Esophagus (tissue), 2 donors: Measurements from ENCODE around the gene OOEP. TPM values are rescaled to one million over a fixed set of nuclear protein-coding genes. Genes with fewer than 3 reads are reported as not detected.

ENCODE experiments used
- H3K27ac ChIP-seq, 2 donors: one replicate each; pipeline ENCODE4 v1.5.1; 2013; ENCODE audit warnings: low read depth in 2 of 2, mild to moderate bottlenecking in 2 of 2, inconsistent platforms in 1 of 2, low read length in 1 of 2, moderate library complexity in 1 of 2
- H3K27me3 ChIP-seq, 2 donors: one replicate each; pipeline ENCODE4 v1.6.1; 2013; ENCODE audit warnings: low read length in 2 of 2, control low read depth in 1 of 2, mild to moderate bottlenecking in 1 of 2; ENCODE audit not compliant: insufficient read depth in 2 of 2, control insufficient read depth in 1 of 2
- H3K36me3 ChIP-seq, 2 donors: one replicate each; pipeline ENCODE4 v1.6.1; 2013; ENCODE audit warnings: low read length in 1 of 2; ENCODE audit not compliant: control insufficient read depth in 2 of 2, insufficient read depth in 2 of 2
- H3K4me1 ChIP-seq, 2 donors: one replicate each; pipeline ENCODE4 v1.6.1; 2013; ENCODE audit warnings: low read length in 1 of 2; ENCODE audit not compliant: control insufficient read depth in 2 of 2, insufficient read depth in 2 of 2
- H3K4me3 ChIP-seq, 2 donors: one replicate each; pipeline ENCODE4 v1.5.1; 2013; ENCODE audit warnings: low read length in 2 of 2, mild to moderate bottlenecking in 2 of 2, low read depth in 1 of 2, moderate library complexity in 1 of 2
- H3K9me3 ChIP-seq, 2 donors: one replicate each; pipeline ENCODE4 v1.6.1; 2013; ENCODE audit warnings: mild to moderate bottlenecking in 2 of 2, low read depth in 1 of 2, low read length in 1 of 2, moderate library complexity in 1 of 2; ENCODE audit not compliant: control insufficient read depth in 2 of 2, insufficient read depth in 1 of 2
- WGBS, 2 donors: extraction: QIAGEN DNeasy Blood & Tissue Kit; methylation state at CpG; one replicate each; pipeline ENCODE4 v1.1.7; 2013; 5-methylcytosine and 5-hydroxymethylcytosine counted together
- polyA plus RNA-seq, 2 donors: library from polyadenylated mRNA; stranded (reverse); fragments of 200-250 nt; gene quantifications; one replicate each; pipeline ENCODE4 v1.2.3, GENCODE V29; 2013
- donor health status: healthy with polysubstance abuse.
- donor health status: Bipolar disorder and iron deficiency.

OOEP gene
- polyA plus RNA-seq, 2 donors: 0.22 to 0.34 TPM

- H3K9me3 ChIP-seq: peaks cover 0 to 7% of the 10 kb centered on the region in 2 donors
- no peak overlapping the region for H3K4me3 ChIP-seq
- no peaks in the 10 kb centered on the region for H3K36me3 ChIP-seq
- no peak overlapping the region for H3K27ac ChIP-seq
- no peaks in the 10 kb centered on the region for H3K27me3 ChIP-seq
- no peaks in the 10 kb centered on the region for H3K4me1 ChIP-seq
- WGBS, 2 donors: 93 to 95% methylated on average over 14 of the region's 14 CpGs
Measured at GRCh38 chr6:73369157-73369556, 540 bp downstream of the OOEP start.

- Histone ChIP-seq H3K4me1 (no peaks in the 10 kb centered on the region), H3K4me3 (no peak overlapping the region), H3K27me3 (no peaks in the 10 kb centered on the region), H3K36me3 (no peaks in the 10 kb centered on the region), H3K27ac (no peak overlapping the region), H3K9me3 (peaks cover under 1 to 7% of the 10 kb centered on the region in 2 donors)
- 86 to 89% methylated on average over 4 of the region's 4 CpGs for WGBS, 2 donors
Measured at GRCh38 chr6:73368675-73369074, 1.0 kb downstream of the OOEP start.

GRCh38 chr6:73367761-73368355 lies 1.8 kb downstream of the OOEP start:
- no peaks in the 10 kb centered on the region for H3K36me3 ChIP-seq
- H3K27ac ChIP-seq: no peak overlapping the region
- H3K4me1 ChIP-seq: no peaks in the 10 kb centered on the region
- peaks cover 2 to 7% of the 10 kb centered on the region in 2 donors for H3K9me3 ChIP-seq
- WGBS, 2 donors: 66 to 67% methylated on average over 16 of the region's 16 CpGs
- H3K27me3 ChIP-seq: no peaks in the 10 kb centered on the region
- no peak overlapping the region for H3K4me3 ChIP-seq

- Histone ChIP-seq H3K27me3 (no peaks in the 10 kb centered on the region), H3K4me3 (no peak overlapping the region), H3K9me3 (peaks cover 0 to 2% of the 10 kb centered on the region in 2 donors), H3K36me3 (no peaks in the 10 kb centered on the region), H3K4me1 (no peaks in the 10 kb centered on the region), H3K27ac (no peak overlapping the region)
- 87 to 91% methylated on average over 9 of the region's 9 CpGs for WGBS, 2 donors
Measured at GRCh38 chr6:73364549-73364948, 5.1 kb downstream of the OOEP start.

- H3K9me3 ChIP-seq: peaks cover 0 to 2% of the 10 kb centered on the region in 2 donors
- 89 to 91% methylated on average over 14 of the region's 14 CpGs for WGBS, 2 donors
- no peaks in the 10 kb centered on the region for H3K4me1 ChIP-seq
- H3K27me3 ChIP-seq: no peaks in the 10 kb centered on the region
- H3K36me3 ChIP-seq: no peaks in the 10 kb centered on the region
- H3K4me3 ChIP-seq: no peak overlapping the region
- H3K27ac ChIP-seq: no peak overlapping the region
Measured at GRCh38 chr6:73364121-73364520, 5.6 kb downstream of the OOEP start.

GRCh38 chr6:73363537-73363875 lies 6.2 kb downstream of the OOEP start:
- H3K4me3 ChIP-seq: no peak overlapping the region
- peaks cover 0 to 2% of the 10 kb centered on the region in 2 donors for H3K9me3 ChIP-seq
- H3K27ac ChIP-seq: no peak overlapping the region
- WGBS, 2 donors: 95 to 97% methylated on average over 23 of the region's 23 CpGs
- no peaks in the 10 kb centered on the region for H3K4me1 ChIP-seq
- H3K36me3 ChIP-seq: no peaks in the 10 kb centered on the region
- H3K27me3 ChIP-seq: no peaks in the 10 kb centered on the region

GRCh38 chr6:73362869-73363536 lies 6.7 kb downstream of the OOEP start:
- Histone ChIP-seq H3K36me3 (no peaks in the 10 kb centered on the region), H3K4me1 (no peaks in the 10 kb centered on the region), H3K27ac (no peak overlapping the region), H3K9me3 (peaks cover 0 to 2% of the 10 kb centered on the region in 2 donors), H3K27me3 (no peaks in the 10 kb centered on the region), H3K4me3 (no peak overlapping the region)
- 92 to 94% methylated on average over 31 of the region's 31 CpGs for WGBS, 2 donors

GRCh38 chr6:73362358-73362757 lies 7.3 kb downstream of the OOEP start, which contains the start of gene KHDC3L:
Gene KHDC3L, plus strand, starts transcription at chr6:73362658. Its CDS starts 72 bp downstream, at chr6:73362730.
- Histone ChIP-seq H3K4me3 (no peak within 1 kb of the TSS), H3K9me3 (peaks cover 0 to 2% of the 10 kb centered on the region in 2 donors), H3K27ac (no peak within 1 kb of the TSS), H3K36me3 (no peaks in the 10 kb centered on the region), H3K27me3 (no peaks in the 10 kb centered on the region), H3K4me1 (no peaks in the 10 kb centered on the region)
- WGBS, 2 donors: 90 to 91% methylated on average over 23 of the region's 23 CpGs

GRCh38 chr6:73353636-73354593 lies 15.8 kb downstream of the OOEP start, which contains the start of gene DPPA5:
Gene DPPA5, minus strand, starts transcription at chr6:73354276. Its CDS starts 51 bp downstream, at chr6:73354225.
- Histone ChIP-seq H3K4me3 (no peak within 1 kb of the TSS), H3K27me3 (no peaks in the 10 kb centered on the region), H3K27ac (no peak within 1 kb of the TSS), H3K9me3 (no peaks in the 10 kb centered on the region), H3K4me1 (no peaks in the 10 kb centered on the region), H3K36me3 (no peaks in the 10 kb centered on the region)
- WGBS, 2 donors: 75 to 89% methylated on average over 58 to 59 of the region's 59 CpGs
